HUES6 (cell line): ENCODE measurements around the gene RALGPS1.

Experiments
- H3K27ac ChIP-seq: 2 replicates; pipeline ENCODE4 v1.7.0; 2013; ENCODE audit warnings: low read depth, mild to moderate bottlenecking, low read length, inconsistent platforms
- H3K27me3 ChIP-seq: 2 replicates; pipeline ENCODE4 v1.6.1; 2013; ENCODE audit warnings: low read length; ENCODE audit not compliant: control insufficient read depth, insufficient read depth
- H3K36me3 ChIP-seq: 2 replicates; pipeline ENCODE4 v1.6.1; 2013; ENCODE audit warnings: low read length; ENCODE audit not compliant: control insufficient read depth, insufficient read depth
- H3K4me1 ChIP-seq: 2 replicates; pipeline ENCODE4 v1.6.1; 2013; ENCODE audit warnings: low read length; ENCODE audit not compliant: control insufficient read depth, insufficient read depth
- H3K4me3 ChIP-seq: 2 replicates; pipeline ENCODE4 v1.5.1; 2013; ENCODE audit warnings: low read depth, low read length
- H3K9ac ChIP-seq: one replicate; pipeline ENCODE4 v1.6.1; 2013; ENCODE audit warnings: mild to moderate bottlenecking, low read length
- H3K9me3 ChIP-seq: 2 replicates; pipeline ENCODE4 v1.6.1; 2013; ENCODE audit warnings: low read depth, low read length; ENCODE audit not compliant: control insufficient read depth, insufficient read depth

RALGPS1 gene

GRCh38 chr9:127175319-127175715 lies 260.7 kb downstream of the RALGPS1 start:
- Histone ChIP-seq H3K4me1 (no peaks in the 10 kb centered on the region), H3K27me3 (no peaks in the 10 kb centered on the region), H3K27ac (no peak overlapping the region), H3K4me3 (no peak overlapping the region), H3K9me3 (no peaks in the 10 kb centered on the region), H3K36me3 (no peaks in the 10 kb centered on the region), H3K9ac (no peak overlapping the region)

DNA sequence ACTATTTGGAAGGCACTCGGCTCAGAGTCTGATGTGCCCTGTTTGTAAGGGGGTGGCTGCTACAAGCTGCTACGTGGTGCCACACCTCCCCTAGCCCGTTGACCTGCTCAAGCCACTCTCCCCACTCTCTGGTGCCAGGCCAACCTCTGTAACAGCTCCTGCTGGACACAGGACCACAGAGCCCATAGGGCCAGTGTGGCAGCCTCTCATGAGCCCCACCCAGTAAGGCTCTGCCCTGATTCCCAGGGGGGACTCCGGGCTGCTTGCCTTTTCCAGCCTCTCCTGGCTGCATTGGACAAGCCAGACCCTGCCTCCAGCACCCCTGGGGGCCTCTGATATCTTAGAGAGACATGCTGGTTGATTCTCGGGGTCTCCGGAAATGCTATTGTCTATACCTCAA lies 261.2 kb downstream of the RALGPS1 start:
- Histone ChIP-seq H3K27ac (no peak overlapping the region), H3K4me1 (no peaks in the 10 kb centered on the region)

GRCh38 chr9:127176631-127177030 lies 262.0 kb downstream of the RALGPS1 start:
- Histone ChIP-seq H3K27me3 (no peaks in the 10 kb centered on the region), H3K4me3 (no peak overlapping the region), H3K4me1 (no peaks in the 10 kb centered on the region), H3K9me3 (no peaks in the 10 kb centered on the region), H3K36me3 (no peaks in the 10 kb centered on the region), H3K9ac (no peak overlapping the region), H3K27ac (no peak overlapping the region)

More for the DNA sequence above, 261.2 kb downstream of the RALGPS1 start:
- no peak overlapping the region for H3K4me3 ChIP-seq
- no peak overlapping the region for H3K9ac ChIP-seq
- no peaks in the 10 kb centered on the region for H3K9me3 ChIP-seq
- H3K36me3 ChIP-seq = no peaks in the 10 kb centered on the region
- no peaks in the 10 kb centered on the region for H3K27me3 ChIP-seq

DNA sequence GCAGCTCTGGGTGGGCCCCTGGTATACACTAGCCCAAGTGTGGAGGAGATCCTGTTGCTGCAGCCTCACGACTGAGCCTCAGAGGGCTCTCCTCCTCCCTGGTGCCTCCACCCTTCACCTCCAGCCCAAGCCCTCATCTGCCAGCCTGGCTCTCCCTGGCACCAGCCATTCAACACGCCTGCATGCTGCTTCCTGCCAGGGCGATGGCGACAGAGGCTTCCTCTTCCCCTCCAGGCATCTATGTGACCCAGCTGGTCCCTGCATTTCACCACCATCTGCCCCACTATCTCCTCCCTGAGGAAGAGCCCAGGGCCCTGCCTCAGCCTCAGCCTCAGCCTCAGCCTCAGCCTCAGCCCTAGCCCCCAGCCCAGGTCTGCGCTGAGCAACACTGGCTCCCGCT lies 262.6 kb downstream of the RALGPS1 start:
- Histone ChIP-seq H3K9ac (no peak overlapping the region), H3K9me3 (no peaks in the 10 kb centered on the region), H3K27me3 (no peaks in the 10 kb centered on the region), H3K36me3 (no peaks in the 10 kb centered on the region), H3K4me3 (no peak overlapping the region), H3K4me1 (no peaks in the 10 kb centered on the region), H3K27ac (no peak overlapping the region)

DNA sequence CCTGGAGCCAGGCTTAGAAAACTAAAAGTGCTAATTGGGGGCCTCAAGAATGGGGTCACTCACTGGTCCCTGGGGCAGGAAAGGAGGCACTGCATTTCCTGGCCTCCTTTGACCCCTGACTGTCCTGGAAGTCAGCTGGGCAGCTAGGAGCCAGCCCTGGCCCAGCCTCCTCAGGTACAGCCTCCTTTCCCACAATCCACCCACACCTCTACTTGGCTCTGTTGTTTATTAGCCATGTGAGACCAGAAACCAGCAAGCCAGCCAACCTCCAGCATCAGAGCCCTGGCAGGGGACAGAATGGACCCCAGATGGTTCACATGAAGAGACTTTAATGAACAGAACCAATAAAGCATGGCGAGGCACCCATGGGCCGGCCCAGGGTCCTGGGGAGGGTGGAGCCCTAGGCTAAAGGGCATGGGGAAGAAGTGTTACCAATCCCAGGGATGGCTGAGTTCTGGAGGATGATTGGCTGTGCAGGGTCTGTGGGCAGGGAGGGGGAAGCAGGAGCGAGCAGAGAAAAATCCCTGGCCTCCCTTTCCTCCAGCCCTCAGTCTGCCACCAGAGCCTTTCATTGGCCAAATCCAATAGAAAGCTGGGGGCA lies 263.2 kb downstream of the RALGPS1 start:
- Histone ChIP-seq H3K36me3 (no peaks in the 10 kb centered on the region), H3K27ac (no peak overlapping the region), H3K4me1 (no peaks in the 10 kb centered on the region), H3K4me3 (no peak overlapping the region), H3K27me3 (no peaks in the 10 kb centered on the region), H3K9me3 (no peaks in the 10 kb centered on the region), H3K9ac (no peak overlapping the region)

- Histone ChIP-seq H3K9ac (no peak overlapping the region), H3K27me3 (no peaks in the 10 kb centered on the region), H3K4me1 (no peaks in the 10 kb centered on the region), H3K9me3 (no peaks in the 10 kb centered on the region), H3K4me3 (no peak overlapping the region), H3K36me3 (no peaks in the 10 kb centered on the region), H3K27ac (no peak overlapping the region)
These were observed 264.4 kb downstream of the RALGPS1 start for GRCh38 chr9:127178686-127179632.

GRCh38 chr9:127179633-127180441 lies 265.3 kb downstream of the RALGPS1 start:
- Histone ChIP-seq H3K27me3 (no peaks in the 10 kb centered on the region), H3K4me1 (no peaks in the 10 kb centered on the region), H3K27ac (no peak overlapping the region), H3K36me3 (no peaks in the 10 kb centered on the region), H3K4me3 (no peak overlapping the region), H3K9ac (no peak overlapping the region), H3K9me3 (no peaks in the 10 kb centered on the region)

GRCh38 chr9:127180457-127181314 lies 266.1 kb downstream of the RALGPS1 start:
- Histone ChIP-seq H3K27ac (no peak overlapping the region), H3K4me3 (no peak overlapping the region), H3K27me3 (no peaks in the 10 kb centered on the region), H3K9ac (no peak overlapping the region), H3K9me3 (no peaks in the 10 kb centered on the region), H3K36me3 (no peaks in the 10 kb centered on the region), H3K4me1 (no peaks in the 10 kb centered on the region)

DNA sequence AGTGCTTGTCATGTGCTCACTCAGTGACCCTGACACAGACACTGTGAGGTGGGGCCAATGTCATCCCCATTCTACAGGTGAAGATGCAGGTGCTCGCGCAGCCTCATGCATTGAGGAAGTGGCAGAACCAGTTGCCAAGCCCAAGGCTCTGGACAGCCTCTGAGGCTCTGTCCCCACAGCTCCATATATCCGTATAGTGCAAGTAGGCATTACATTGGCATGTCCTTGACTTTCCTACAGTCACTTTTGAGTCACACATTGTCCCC lies 266.7 kb downstream of the RALGPS1 start:
- Histone ChIP-seq H3K9me3 (no peaks in the 10 kb centered on the region), H3K4me3 (no peak overlapping the region), H3K9ac (no peak overlapping the region), H3K36me3 (no peaks in the 10 kb centered on the region), H3K27me3 (no peaks in the 10 kb centered on the region), H3K4me1 (no peaks in the 10 kb centered on the region), H3K27ac (no peak overlapping the region)

GRCh38 chr9:127181595-127182190 lies 267.1 kb downstream of the RALGPS1 start:
- Histone ChIP-seq H3K27ac (no peak overlapping the region), H3K9ac (no peak overlapping the region), H3K27me3 (no peaks in the 10 kb centered on the region), H3K36me3 (no peaks in the 10 kb centered on the region), H3K4me3 (no peak overlapping the region), H3K4me1 (no peaks in the 10 kb centered on the region; the same call in 1 of the 2 replicates), H3K9me3 (no peaks in the 10 kb centered on the region)
